Ishikawa (cell line): ENCODE data around the gene MPST.

Source experiments
- CEBPB ChIP-seq: IDR thresholded peaks from 2 replicates; pipeline ENCODE4 v1.6.1; 2012
- CREB1 ChIP-seq: IDR thresholded peaks from 2 replicates; pipeline ENCODE4 v1.6.1; 2012; ENCODE audit warnings: low read depth
- EGR1 ChIP-seq: IDR thresholded peaks from 2 replicates; pipeline ENCODE4 v1.6.1; 2012
- EP300 ChIP-seq: IDR thresholded peaks from 2 replicates; pipeline ENCODE4 v1.6.1; 2012; ENCODE audit warnings: borderline replicate concordance
- FOXM1 ChIP-seq: IDR thresholded peaks from 2 replicates; pipeline ENCODE4 v1.6.1; 2012; ENCODE audit warnings: low read depth, borderline replicate concordance
- NFIC ChIP-seq: IDR thresholded peaks from 2 replicates; pipeline ENCODE4 v1.6.1; 2012
- RAD21 ChIP-seq: IDR thresholded peaks from 2 replicates; pipeline ENCODE4 v1.6.1; 2012; ENCODE audit warnings: low read depth
- TAF1 ChIP-seq: IDR thresholded peaks from 2 replicates; pipeline ENCODE4 v1.6.1; 2012; ENCODE audit warnings: low read depth, mild to moderate bottlenecking
- TCF12 ChIP-seq: IDR thresholded peaks from 2 replicates; pipeline ENCODE4 v1.6.1; 2012; ENCODE audit warnings: low read depth
- TEAD4 ChIP-seq: IDR thresholded peaks from 2 replicates; pipeline ENCODE4 v1.6.1; 2012
- YY1 ChIP-seq: IDR thresholded peaks from 2 replicates; pipeline ENCODE4 v1.6.1; 2012; ENCODE audit warnings: low read depth
- ZBTB7A ChIP-seq: IDR thresholded peaks from 2 replicates; pipeline ENCODE4 v1.6.1; 2012; ENCODE audit warnings: low read depth
- TF ChIP-seq, protein P1 (sequence below): IDR thresholded peaks from 2 replicates; pipeline ENCODE4 v1.6.1; 2012
- TF ChIP-seq, protein P2 (sequence below): IDR thresholded peaks from 2 replicates; pipeline ENCODE4 v1.6.1; 2012; ENCODE audit warnings: low read depth, mild to moderate bottlenecking
- TF ChIP-seq, protein P3 (sequence below): IDR thresholded peaks from 2 replicates; pipeline ENCODE4 v1.6.1; 2012

The MPST gene

DNA sequence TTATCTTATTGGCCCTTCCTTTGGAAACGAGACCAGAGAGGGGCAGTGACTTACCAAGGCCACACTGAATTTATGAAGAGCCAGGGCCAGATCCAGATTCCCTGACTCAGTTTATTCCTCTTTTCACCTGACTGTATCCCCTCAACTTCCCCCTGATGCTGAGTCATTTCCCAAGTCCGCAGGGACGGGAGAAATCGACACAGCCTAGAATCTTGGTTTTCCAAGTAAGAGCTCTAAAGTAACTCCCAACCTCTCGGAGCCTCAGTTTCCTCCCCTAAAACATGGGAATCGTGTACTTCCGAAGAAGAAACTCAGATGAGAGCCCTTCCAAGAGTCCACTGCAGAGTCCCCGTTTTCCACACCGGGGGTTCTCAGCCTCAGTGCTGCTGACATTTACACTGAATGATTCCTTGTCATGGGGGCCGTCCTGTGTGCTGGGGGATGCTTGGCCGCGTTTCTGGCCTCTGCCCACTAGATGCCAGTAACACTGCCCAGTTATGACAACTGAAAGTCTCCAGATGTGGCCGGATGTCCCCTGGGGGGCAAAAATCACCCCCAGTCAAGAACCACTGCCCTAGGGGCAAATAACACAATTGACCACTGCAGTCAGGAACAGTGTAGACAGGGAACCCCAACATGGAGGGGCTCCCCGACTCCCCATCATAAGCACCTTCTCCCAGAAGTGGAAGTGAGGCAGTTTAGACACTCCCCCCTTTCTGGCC is 11.2 kb downstream of the MPST start:
- TF ChIP-seq FOXM1: no peak
- TF ChIP-seq ZBTB7A: no peak
- TF ChIP-seq EGR1: no peak
- no peak for TF ChIP-seq YY1
- TF ChIP-seq, protein P1, sequence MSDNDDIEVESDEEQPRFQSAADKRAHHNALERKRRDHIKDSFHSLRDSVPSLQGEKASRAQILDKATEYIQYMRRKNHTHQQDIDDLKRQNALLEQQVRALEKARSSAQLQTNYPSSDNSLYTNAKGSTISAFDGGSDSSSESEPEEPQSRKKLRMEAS: no peak
- TF ChIP-seq RAD21: no peak
- TF ChIP-seq CEBPB: no peak
- TF ChIP-seq NFIC: no peak
- TF ChIP-seq TEAD4: no peak
- TF ChIP-seq, protein P2, sequence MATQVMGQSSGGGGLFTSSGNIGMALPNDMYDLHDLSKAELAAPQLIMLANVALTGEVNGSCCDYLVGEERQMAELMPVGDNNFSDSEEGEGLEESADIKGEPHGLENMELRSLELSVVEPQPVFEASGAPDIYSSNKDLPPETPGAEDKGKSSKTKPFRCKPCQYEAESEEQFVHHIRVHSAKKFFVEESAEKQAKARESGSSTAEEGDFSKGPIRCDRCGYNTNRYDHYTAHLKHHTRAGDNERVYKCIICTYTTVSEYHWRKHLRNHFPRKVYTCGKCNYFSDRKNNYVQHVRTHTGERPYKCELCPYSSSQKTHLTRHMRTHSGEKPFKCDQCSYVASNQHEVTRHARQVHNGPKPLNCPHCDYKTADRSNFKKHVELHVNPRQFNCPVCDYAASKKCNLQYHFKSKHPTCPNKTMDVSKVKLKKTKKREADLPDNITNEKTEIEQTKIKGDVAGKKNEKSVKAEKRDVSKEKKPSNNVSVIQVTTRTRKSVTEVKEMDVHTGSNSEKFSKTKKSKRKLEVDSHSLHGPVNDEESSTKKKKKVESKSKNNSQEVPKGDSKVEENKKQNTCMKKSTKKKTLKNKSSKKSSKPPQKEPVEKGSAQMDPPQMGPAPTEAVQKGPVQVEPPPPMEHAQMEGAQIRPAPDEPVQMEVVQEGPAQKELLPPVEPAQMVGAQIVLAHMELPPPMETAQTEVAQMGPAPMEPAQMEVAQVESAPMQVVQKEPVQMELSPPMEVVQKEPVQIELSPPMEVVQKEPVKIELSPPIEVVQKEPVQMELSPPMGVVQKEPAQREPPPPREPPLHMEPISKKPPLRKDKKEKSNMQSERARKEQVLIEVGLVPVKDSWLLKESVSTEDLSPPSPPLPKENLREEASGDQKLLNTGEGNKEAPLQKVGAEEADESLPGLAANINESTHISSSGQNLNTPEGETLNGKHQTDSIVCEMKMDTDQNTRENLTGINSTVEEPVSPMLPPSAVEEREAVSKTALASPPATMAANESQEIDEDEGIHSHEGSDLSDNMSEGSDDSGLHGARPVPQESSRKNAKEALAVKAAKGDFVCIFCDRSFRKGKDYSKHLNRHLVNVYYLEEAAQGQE: no peak
- TF ChIP-seq, protein P3, sequence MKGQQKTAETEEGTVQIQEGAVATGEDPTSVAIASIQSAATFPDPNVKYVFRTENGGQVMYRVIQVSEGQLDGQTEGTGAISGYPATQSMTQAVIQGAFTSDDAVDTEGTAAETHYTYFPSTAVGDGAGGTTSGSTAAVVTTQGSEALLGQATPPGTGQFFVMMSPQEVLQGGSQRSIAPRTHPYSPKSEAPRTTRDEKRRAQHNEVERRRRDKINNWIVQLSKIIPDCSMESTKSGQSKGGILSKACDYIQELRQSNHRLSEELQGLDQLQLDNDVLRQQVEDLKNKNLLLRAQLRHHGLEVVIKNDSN: no peak
- TF ChIP-seq EP300: no peak
- TF ChIP-seq TCF12: no peak
- no peak for TF ChIP-seq TAF1
- no peak for TF ChIP-seq CREB1

DNA sequence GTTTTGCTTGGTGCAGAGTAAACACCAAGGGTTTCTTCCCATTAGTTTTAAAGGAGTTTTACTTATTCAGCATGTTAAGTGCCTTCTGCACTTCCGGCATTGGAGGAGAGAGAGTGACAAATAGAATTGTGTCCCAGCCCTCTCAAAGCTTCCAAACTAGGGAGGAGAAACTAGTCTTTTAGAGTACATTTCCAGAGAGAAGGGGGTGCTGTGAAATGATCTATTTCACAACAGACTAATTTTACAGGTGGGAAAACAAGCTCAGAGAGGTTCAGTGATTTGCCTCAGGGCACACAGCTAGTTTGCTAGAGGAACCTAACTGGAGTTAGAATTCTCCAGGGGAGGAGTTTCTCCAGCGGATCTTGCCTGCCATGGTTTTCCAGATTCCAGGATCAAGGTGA is 12.6 kb downstream of the MPST start:
- TF ChIP-seq, protein P1: no peak
- TF ChIP-seq TCF12 (no peak), EGR1 (no peak), NFIC (no peak), YY1 (no peak), RAD21 (no peak), ZBTB7A (no peak), CREB1 (no peak), TEAD4 (no peak), CEBPB (no peak)
- TF ChIP-seq, protein P3: no peak

DNA sequence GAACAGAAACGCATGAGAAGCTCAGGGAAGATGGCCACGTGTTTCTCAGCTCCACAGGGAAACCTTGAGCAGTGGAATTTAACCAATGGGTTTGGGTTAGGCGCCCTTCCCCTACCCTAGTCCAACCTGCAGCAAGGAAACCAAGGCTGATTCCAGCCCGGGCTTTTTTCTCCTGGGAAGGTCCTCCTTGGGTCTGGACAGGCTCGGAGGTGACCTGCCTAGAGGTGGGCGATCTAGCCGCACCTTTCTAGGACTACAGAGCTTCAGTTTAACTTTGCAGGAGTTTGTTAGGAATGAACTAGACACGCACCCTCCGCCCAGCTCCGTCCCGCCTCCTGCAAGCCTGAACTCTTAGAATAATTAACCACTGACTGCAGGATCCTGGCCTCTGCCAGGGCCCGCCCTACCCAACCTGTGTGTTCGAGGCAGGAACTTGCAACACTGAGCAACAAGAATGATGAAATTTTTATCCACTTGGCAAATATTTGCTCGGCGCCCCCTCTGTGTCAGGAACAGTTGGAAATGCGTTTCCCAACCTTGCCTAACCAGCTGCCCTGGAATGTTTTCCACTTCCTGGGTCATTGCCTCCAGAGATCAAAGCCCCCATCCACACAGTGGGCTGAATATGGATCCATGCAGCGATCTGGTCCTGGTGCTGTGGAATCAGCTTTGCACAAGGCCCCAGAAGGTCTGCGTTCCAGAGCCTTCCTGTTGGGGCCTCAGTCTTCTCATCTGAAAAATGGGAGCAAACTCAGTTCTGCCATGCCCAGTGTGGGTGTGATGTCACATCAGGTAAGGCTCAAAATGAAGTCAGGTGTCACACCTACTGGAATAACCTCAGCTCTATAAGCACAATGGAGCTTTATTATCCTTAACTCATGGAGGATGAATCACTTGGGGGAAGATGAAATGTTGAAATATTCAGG is 13.3 kb downstream of the MPST start:
- TF ChIP-seq YY1: no peak
- no peak for TF ChIP-seq FOXM1
- peak; percentile 73 for TF ChIP-seq CEBPB
- TF ChIP-seq NFIC: no peak
- TF ChIP-seq EP300: no peak
- no peak for TF ChIP-seq CREB1
- TF ChIP-seq, protein P2: no peak
- TF ChIP-seq, protein P1: peak; percentile 43; the same call in 1 of the 2 replicates
- TF ChIP-seq RAD21: no peak
- TF ChIP-seq EGR1: no peak
- TF ChIP-seq TEAD4: no peak
- no peak for TF ChIP-seq TCF12
- TF ChIP-seq, protein P3: 0 out of 2 replicates have a peak, but pooled peaks have one; percentile 34
- TF ChIP-seq TAF1: no peak
- no peak for TF ChIP-seq ZBTB7A

DNA sequence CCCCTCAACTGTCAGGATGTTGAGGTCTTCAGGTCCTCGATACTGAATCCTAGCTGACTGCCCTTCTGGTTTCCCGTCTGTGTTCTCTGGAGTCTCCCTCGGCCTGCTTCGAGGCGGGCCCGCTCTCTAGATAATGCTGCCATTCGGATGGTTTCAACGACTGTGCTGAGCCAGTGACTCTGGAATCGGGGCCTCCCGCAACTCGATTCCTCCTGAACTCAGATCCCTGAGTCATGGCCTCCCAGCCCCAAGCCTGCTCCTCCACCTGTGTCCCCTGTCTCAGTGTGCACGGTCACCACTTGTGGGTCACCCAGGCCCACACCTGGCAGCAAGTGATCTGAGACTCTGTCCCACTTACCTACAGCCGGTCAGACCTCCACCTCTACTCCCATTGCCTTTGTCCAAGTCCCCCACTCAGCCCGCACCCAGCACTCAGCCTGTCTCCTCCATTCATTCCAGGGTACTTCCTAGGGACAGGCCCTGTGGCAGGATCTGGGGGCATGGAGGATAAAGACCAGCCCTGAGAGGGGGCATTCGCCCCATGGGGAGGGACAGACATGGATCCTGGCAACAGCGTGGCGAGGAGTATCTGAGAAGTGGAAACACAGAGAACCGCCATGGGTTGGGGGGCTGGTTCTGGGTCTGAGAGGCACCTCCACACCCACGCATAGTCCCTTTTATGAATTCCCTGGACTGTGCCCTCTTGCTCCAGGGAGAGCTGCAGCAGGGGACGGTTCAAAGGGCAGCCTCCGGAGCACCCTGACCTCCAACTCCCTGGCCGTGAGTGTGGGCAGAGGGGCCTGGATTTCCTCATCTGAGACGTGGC is 14.3 kb downstream of the MPST start:
- no peak for TF ChIP-seq RAD21
